Left ventricle myocardium inferior (tissue), 1 donor: Measurements from ENCODE around the gene CEP128. TPM values are rescaled to one million over a fixed set of nuclear protein-coding genes. Genes with fewer than 3 reads are reported as not detected.

Experiments used
- DNase-seq: peaks from one replicate; pipeline ENCODE4 v3.0.0-alpha.2; 2020
- H3K27ac ChIP-seq: fragments of 200-600 bp; replicated peaks from 2 replicates; pipeline ENCODE4 v1.8.0; 2021
- H3K27me3 ChIP-seq: fragments of 200-600 bp; 2 replicates; pipeline ENCODE4 v1.8.0; 2021; ENCODE audit warnings: low read depth
- H3K36me3 ChIP-seq: fragments of 200-600 bp; 2 replicates; pipeline ENCODE4 v1.8.0; 2021
- H3K4me1 ChIP-seq: fragments of 200-600 bp; 2 replicates; pipeline ENCODE4 v1.8.0; 2021
- H3K4me3 ChIP-seq: fragments of 200-600 bp; 2 replicates; pipeline ENCODE4 v1.8.0; 2021; ENCODE audit warnings: mild to moderate bottlenecking, moderate library complexity
- H3K9me3 ChIP-seq: fragments of 200-600 bp; replicated peaks from 2 replicates; pipeline ENCODE4 v1.8.0; 2021
- CTCF ChIP-seq: fragments of 200-600 bp; IDR thresholded peaks from 2 replicates; pipeline ENCODE4 v1.8.0; 2021; ENCODE audit warnings: antibody characterized with exemption, mild to moderate bottlenecking, borderline replicate concordance
- intact Hi-C: fragments of 100-400 bp; cut with micrococcal nuclease; formaldehyde crosslinking; loops from one replicate; pipeline ENCODE4 v1.11.0; 2022
- long read RNA-seq: library from polyadenylated mRNA; unstranded; transcript quantifications from one replicate; pipeline ENCODE4 v2.0.0, GENCODE V29; 2021
- total RNA-seq: library from RNA; stranded (reverse); fragmentation: NEBNext Ultra II Directional; extraction: Animal tissue kit (Norgen Biotek cat#: 25700); gene quantifications from one replicate; pipeline ENCODE4 v1.2.1, GENCODE V29; 2021
- donor health status: DM: no; HTN: yes; CAD: no; lungs with severe emphysema.

Gene CEP128
- total RNA-seq, result 2.3 TPM
- long read RNA-seq, full-length matches to known transcripts, result 2 of 4 reads
- long read RNA-seq, partial matches to known transcripts, result 2 of 4 reads
- long read RNA-seq, other reads (novel, unspliced or antisense), result 0 of 4 reads

GRCh38 chr14:80941241-80942185, at the start of gene CEP128:
Gene CEP128, minus strand, starts transcription at chr14:80941738.
- TF ChIP-seq CTCF, result no peak
- Histone ChIP-seq H3K4me3 (peak within 1 kb of the TSS; percentile 78), H3K36me3 (no peaks in the 10 kb centered on the region), H3K9me3 (no peaks in the 10 kb centered on the region), H3K4me1 (peaks cover 17% of the 10 kb centered on the region), H3K27me3 (peaks cover 17% of the 10 kb centered on the region), H3K27ac (peak within 1 kb of the TSS; percentile 78)
- intact Hi-C loops, result no loop called here
- peak; percentile 95 for DNase-seq

GRCh38 chr14:80988735-80989429, 47.3 kb upstream of the CEP128 start:
- H3K27ac ChIP-seq, result no peak overlapping the region
- no peaks in the 10 kb centered on the region for H3K4me1 ChIP-seq
- H3K9me3 ChIP-seq, result no peaks in the 10 kb centered on the region
- no peak for DNase-seq
- H3K4me3 ChIP-seq, result no peak overlapping the region
- peaks cover 83% of the 10 kb centered on the region for H3K27me3 ChIP-seq
- TF ChIP-seq CTCF, result no peak
- intact Hi-C loops, result no loop called here
- no peaks in the 10 kb centered on the region for H3K36me3 ChIP-seq

- no peak for DNase-seq
- no peak overlapping the region for H3K27ac ChIP-seq
- no peaks in the 10 kb centered on the region for H3K4me1 ChIP-seq
- H3K27me3 ChIP-seq, result peaks cover 83% of the 10 kb centered on the region
- no peak overlapping the region for H3K4me3 ChIP-seq
- H3K36me3 ChIP-seq, result no peaks in the 10 kb centered on the region
- intact Hi-C loops, result no loop called here
- no peaks in the 10 kb centered on the region for H3K9me3 ChIP-seq
- no peak for TF ChIP-seq CTCF
Measured at GRCh38 chr14:80988192-80988591, 46.7 kb upstream of the CEP128 start.

- TF ChIP-seq CTCF, result peak; percentile 97
- peak; percentile 20 for DNase-seq
- H3K4me3 ChIP-seq, result no peak overlapping the region
- no peaks in the 10 kb centered on the region for H3K9me3 ChIP-seq
- intact Hi-C loops, result no loop called here
- no peak overlapping the region for H3K27ac ChIP-seq
- no peaks in the 10 kb centered on the region for H3K4me1 ChIP-seq
- H3K27me3 ChIP-seq, result peaks cover 83% of the 10 kb centered on the region
- no peaks in the 10 kb centered on the region for H3K36me3 ChIP-seq
Measured at GRCh38 chr14:80987235-80988032, 45.9 kb upstream of the CEP128 start.

GRCh38 chr14:80982711-80983110, 41.2 kb upstream of the CEP128 start:
- H3K9me3 ChIP-seq, result no peaks in the 10 kb centered on the region
- TF ChIP-seq CTCF, result no peak
- DNase-seq, result no peak
- H3K4me1 ChIP-seq, result no peaks in the 10 kb centered on the region
- intact Hi-C loops, result no loop called here
- H3K4me3 ChIP-seq, result no peak overlapping the region
- H3K36me3 ChIP-seq, result no peaks in the 10 kb centered on the region
- peaks cover 67% of the 10 kb centered on the region for H3K27me3 ChIP-seq
- H3K27ac ChIP-seq, result no peak overlapping the region
